Endodermal cell (in vitro differentiated cells): ENCODE data around the gene ZNF469. TPM values are rescaled to one million over a fixed set of nuclear protein-coding genes. Genes with fewer than 3 reads are reported as not detected.

Experiments used
- DNase-seq: peaks from one replicate; pipeline ENCODE4 v3.0.0-alpha.2; 2017
- H3K27ac ChIP-seq: 2 replicates; pipeline ENCODE4 v1.5.1; 2013; ENCODE audit warnings: mild to moderate bottlenecking, low read depth, low read length, moderate library complexity
- H3K27me3 ChIP-seq: 2 replicates; pipeline ENCODE4 v1.6.1; 2013; ENCODE audit warnings: mild to moderate bottlenecking, low read length, moderate library complexity; ENCODE audit not compliant: insufficient read depth, control insufficient read depth, poor library complexity, severe bottlenecking
- H3K36me3 ChIP-seq: 2 replicates; pipeline ENCODE4 v1.7.0; 2013; ENCODE audit warnings: mild to moderate bottlenecking, low read length, moderate library complexity; ENCODE audit not compliant: control insufficient read depth, insufficient read depth
- H3K4me1 ChIP-seq: one replicate; pipeline ENCODE4 v1.7.0; 2013; ENCODE audit warnings: low read length; ENCODE audit not compliant: control insufficient read depth, insufficient read depth
- H3K4me3 ChIP-seq: 2 replicates; pipeline ENCODE4 v1.5.1; 2013; ENCODE audit warnings: mild to moderate bottlenecking, low read length, moderate library complexity
- H3K9ac ChIP-seq: 2 replicates; pipeline ENCODE4 v1.6.1; 2013; ENCODE audit warnings: mild to moderate bottlenecking, low read length, moderate library complexity; ENCODE audit not compliant: poor library complexity, severe bottlenecking; ENCODE audit errors: extremely low read depth
- H3K9me3 ChIP-seq: 2 replicates; pipeline ENCODE4 v1.6.1; 2013; ENCODE audit warnings: mild to moderate bottlenecking, low read length, moderate library complexity; ENCODE audit not compliant: control insufficient read depth
- H3K27ac Mint-ChIP-seq: 2 replicates; pipeline ENCODE4 v1.8.0; 2020; ENCODE audit warnings: mixed read lengths
- H3K27me3 Mint-ChIP-seq: 2 replicates; pipeline ENCODE4 v1.8.0; 2021; ENCODE audit warnings: mild to moderate bottlenecking, mixed read lengths; ENCODE audit not compliant: insufficient read depth
- H3K36me3 Mint-ChIP-seq: 2 replicates; pipeline ENCODE4 v1.8.0; 2020; ENCODE audit warnings: low read depth, mixed read lengths
- H3K4me1 Mint-ChIP-seq: 2 replicates; pipeline ENCODE4 v1.8.0; 2020; ENCODE audit warnings: mixed read lengths
- H3K4me3 Mint-ChIP-seq: 2 replicates; pipeline ENCODE4 v1.8.0; 2020; ENCODE audit warnings: mild to moderate bottlenecking, moderate library complexity, mixed read lengths
- H3K9me3 Mint-ChIP-seq: 2 replicates; pipeline ENCODE4 v1.8.0; 2020; ENCODE audit warnings: mild to moderate bottlenecking, mixed read lengths
- WGBS, 2 experiments: methylation state at CpG; one replicate each; pipeline versions ENCODE4 v1.1.5 to v1.1.7; 2013; ENCODE audit warnings: missing lambda C conversion rate in 2 of 2, mixed read lengths in 1 of 2; ENCODE audit not compliant: insufficient coverage in 1 of 2, insufficient read length in 1 of 2; 5-methylcytosine and 5-hydroxymethylcytosine counted together
- total RNA-seq, 2 donors: library from RNA; stranded (reverse); fragmentation: NEBNext Ultra II Directional in 1 of 2; extraction: Animal tissue kit (Norgen Biotek cat#: 25700) in 1 of 2; gene quantifications; 2 replicates in 1 of 2; 3 replicates in 1 of 2; pipeline ENCODE4 v1.2.1, GENCODE V29; 2021
- TF ChIP-seq, protein P1 (sequence below): fragments of 200-600 bp; sonication (generic); conservative IDR thresholded peaks from 2 replicates; pipeline ENCODE4 v1.5.0; 2021; ENCODE audit warnings: antibody characterized with exemption, mild to moderate bottlenecking

ZNF469 gene
- total RNA-seq, 2 donors from 2014 or later, result 0.68 to 4.7 TPM

DNA sequence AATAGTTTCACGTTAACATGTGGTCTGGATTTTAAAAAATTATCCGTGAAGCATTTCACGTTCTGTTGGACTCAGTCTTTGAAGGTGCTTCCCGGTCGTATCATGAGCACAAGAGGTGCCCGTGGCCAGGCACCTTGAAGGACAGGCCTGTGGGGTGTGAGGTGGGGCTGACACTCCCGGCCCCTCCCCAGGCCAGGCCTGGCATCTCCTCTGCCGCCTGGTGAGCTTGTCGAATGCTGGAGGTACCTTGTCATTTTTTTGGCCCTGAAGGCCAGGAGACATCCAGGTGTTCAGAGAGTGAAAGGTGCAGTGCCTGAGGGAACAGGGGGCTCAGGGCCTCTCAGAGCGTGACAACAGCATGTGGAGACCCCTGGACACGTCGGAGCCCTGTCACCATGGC lies 11.7 kb downstream of the ZNF469 start:
- DNase-seq, result no peak
- Mint-ChIP-seq H3K4me3 (no peak overlapping the region), H3K36me3 (no peaks in the 10 kb centered on the region), H3K27ac (no peak overlapping the region), H3K4me1 (no peaks in the 10 kb centered on the region), H3K27me3 (peaks cover 2% of the 10 kb centered on the region), H3K9me3 (peaks cover 3% of the 10 kb centered on the region)
- Histone ChIP-seq H3K4me1 (no peaks in the 10 kb centered on the region), H3K27ac (no peak overlapping the region), H3K36me3 (no peaks in the 10 kb centered on the region), H3K4me3 (no peak overlapping the region), H3K9me3 (no peaks in the 10 kb centered on the region), H3K27me3 (peaks cover 7% of the 10 kb centered on the region), H3K9ac (no peak overlapping the region)
- 87 to 92% methylated on average over 9 to 12 of the region's 12 CpGs for WGBS, 2 experiments
- TF ChIP-seq, protein P1, sequence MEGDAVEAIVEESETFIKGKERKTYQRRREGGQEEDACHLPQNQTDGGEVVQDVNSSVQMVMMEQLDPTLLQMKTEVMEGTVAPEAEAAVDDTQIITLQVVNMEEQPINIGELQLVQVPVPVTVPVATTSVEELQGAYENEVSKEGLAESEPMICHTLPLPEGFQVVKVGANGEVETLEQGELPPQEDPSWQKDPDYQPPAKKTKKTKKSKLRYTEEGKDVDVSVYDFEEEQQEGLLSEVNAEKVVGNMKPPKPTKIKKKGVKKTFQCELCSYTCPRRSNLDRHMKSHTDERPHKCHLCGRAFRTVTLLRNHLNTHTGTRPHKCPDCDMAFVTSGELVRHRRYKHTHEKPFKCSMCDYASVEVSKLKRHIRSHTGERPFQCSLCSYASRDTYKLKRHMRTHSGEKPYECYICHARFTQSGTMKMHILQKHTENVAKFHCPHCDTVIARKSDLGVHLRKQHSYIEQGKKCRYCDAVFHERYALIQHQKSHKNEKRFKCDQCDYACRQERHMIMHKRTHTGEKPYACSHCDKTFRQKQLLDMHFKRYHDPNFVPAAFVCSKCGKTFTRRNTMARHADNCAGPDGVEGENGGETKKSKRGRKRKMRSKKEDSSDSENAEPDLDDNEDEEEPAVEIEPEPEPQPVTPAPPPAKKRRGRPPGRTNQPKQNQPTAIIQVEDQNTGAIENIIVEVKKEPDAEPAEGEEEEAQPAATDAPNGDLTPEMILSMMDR, result no peak

GRCh38 chr16:88395669-88396584 lies 13.2 kb downstream of the ZNF469 start:
- H3K9ac ChIP-seq, result no peak overlapping the region
- Mint-ChIP-seq H3K4me1 (no peaks in the 10 kb centered on the region), H3K36me3 (no peaks in the 10 kb centered on the region), H3K27ac (no peak overlapping the region), H3K9me3 (peaks cover 3% of the 10 kb centered on the region), H3K4me3 (no peak overlapping the region), H3K27me3 (peaks cover 2% of the 10 kb centered on the region)
- TF ChIP-seq, protein P1, result no peak
- H3K4me1 ChIP-seq, result no peaks in the 10 kb centered on the region
- no peaks in the 10 kb centered on the region for H3K36me3 ChIP-seq
- no peaks in the 10 kb centered on the region for H3K9me3 ChIP-seq
- no peak overlapping the region for H3K4me3 ChIP-seq
- whole genome bisulfite sequencing, 2 experiments, result 85 to 88% methylated on average over 19 to 21 of the region's 21 CpGs
- no peak overlapping the region for H3K27ac ChIP-seq
- H3K27me3 ChIP-seq, result peaks cover 7% of the 10 kb centered on the region
- no peak for DNase-seq

- Histone ChIP-seq H3K4me3 (no peak overlapping the region), H3K27ac (no peak overlapping the region), H3K27me3 (no peaks in the 10 kb centered on the region), H3K9me3 (no peaks in the 10 kb centered on the region), H3K9ac (no peak overlapping the region), H3K36me3 (no peaks in the 10 kb centered on the region), H3K4me1 (no peaks in the 10 kb centered on the region)
- Mint-ChIP-seq H3K36me3 (no peaks in the 10 kb centered on the region), H3K4me3 (no peak overlapping the region), H3K27me3 (peaks cover 2% of the 10 kb centered on the region), H3K9me3 (peaks cover 3% of the 10 kb centered on the region), H3K27ac (no peak overlapping the region), H3K4me1 (no peaks in the 10 kb centered on the region)
- WGBS, 2 experiments, result 76 to 87% methylated on average over 16 to 20 of the region's 20 CpGs
- no peak for DNase-seq
- TF ChIP-seq, protein P1, result no peak
Observed at GRCh38 chr16:88398170-88398873, 15.6 kb downstream of the ZNF469 start.
